LNCaP clone FGC (cell line): ENCODE data around the gene WDR33.

Source experiments
- DNase-seq: peaks from one replicate; pipeline ENCODE4 v3.0.0-alpha.2; 2011; ENCODE audit warnings: low read depth
- H3K4me3 ChIP-seq: 2 replicates; pipeline ENCODE4 v1.5.1; 2011; ENCODE audit warnings: mild to moderate bottlenecking, low read depth, low read length, control low read depth
- TF ChIP-seq, protein P1 (sequence below): IDR thresholded peaks from 2 replicates; pipeline ENCODE4 v1.5.1; 2012; ENCODE audit warnings: mild to moderate bottlenecking; ENCODE audit not compliant: control insufficient read depth, insufficient read depth; ENCODE audit errors: extremely low read depth

Gene WDR33

GRCh38 chr2:127659408-127660290 is 151.3 kb downstream of the WDR33 start:
- TF ChIP-seq, protein P1, sequence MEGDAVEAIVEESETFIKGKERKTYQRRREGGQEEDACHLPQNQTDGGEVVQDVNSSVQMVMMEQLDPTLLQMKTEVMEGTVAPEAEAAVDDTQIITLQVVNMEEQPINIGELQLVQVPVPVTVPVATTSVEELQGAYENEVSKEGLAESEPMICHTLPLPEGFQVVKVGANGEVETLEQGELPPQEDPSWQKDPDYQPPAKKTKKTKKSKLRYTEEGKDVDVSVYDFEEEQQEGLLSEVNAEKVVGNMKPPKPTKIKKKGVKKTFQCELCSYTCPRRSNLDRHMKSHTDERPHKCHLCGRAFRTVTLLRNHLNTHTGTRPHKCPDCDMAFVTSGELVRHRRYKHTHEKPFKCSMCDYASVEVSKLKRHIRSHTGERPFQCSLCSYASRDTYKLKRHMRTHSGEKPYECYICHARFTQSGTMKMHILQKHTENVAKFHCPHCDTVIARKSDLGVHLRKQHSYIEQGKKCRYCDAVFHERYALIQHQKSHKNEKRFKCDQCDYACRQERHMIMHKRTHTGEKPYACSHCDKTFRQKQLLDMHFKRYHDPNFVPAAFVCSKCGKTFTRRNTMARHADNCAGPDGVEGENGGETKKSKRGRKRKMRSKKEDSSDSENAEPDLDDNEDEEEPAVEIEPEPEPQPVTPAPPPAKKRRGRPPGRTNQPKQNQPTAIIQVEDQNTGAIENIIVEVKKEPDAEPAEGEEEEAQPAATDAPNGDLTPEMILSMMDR = no peak
- no peak for DNase-seq
- no peak overlapping the region for H3K4me3 ChIP-seq

- TF ChIP-seq, protein P1 = no peak
- no peak for DNase-seq
- no peak overlapping the region for H3K4me3 ChIP-seq
These were observed 152.1 kb downstream of the WDR33 start for GRCh38 chr2:127658641-127659407.

GRCh38 chr2:127658146-127658545 is 152.8 kb downstream of the WDR33 start:
- TF ChIP-seq, protein P1 = no peak
- DNase-seq = no peak
- H3K4me3 ChIP-seq = no peak overlapping the region

DNA sequence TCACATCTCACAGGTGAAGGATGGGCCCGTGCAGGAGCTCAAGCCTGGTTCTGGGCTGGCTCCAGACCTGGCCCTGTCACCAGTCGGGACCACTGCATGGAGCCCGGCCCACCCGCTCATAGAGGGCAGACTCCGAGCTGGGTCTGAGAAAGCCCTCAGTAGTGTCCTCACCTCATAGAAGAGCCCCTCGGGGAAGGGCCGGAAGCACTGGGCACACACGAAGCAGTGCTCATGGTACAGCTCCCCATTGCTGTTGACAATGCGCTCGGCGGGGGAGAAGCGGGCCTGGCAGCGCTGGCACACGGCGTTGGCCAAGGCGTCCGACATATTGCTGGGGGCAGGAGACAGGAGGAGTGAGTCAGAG is 153.8 kb downstream of the WDR33 start:
- no peak overlapping the region for H3K4me3 ChIP-seq
- DNase-seq = no peak
- TF ChIP-seq, protein P1 = no peak

- no peak for DNase-seq
- H3K4me3 ChIP-seq = no peak overlapping the region
- TF ChIP-seq, protein P1 = no peak
These were observed 154.3 kb downstream of the WDR33 start for GRCh38 chr2:127656569-127657231.

- DNase-seq = no peak
- H3K4me3 ChIP-seq = no peak overlapping the region
- TF ChIP-seq, protein P1 = no peak
These were observed 155.5 kb downstream of the WDR33 start for GRCh38 chr2:127655209-127656073.
